ENCODE measurements around the gene BASP1.
"Not testable (repeated sequence)": the region's sequence is repeated elsewhere in the genome, so short reads cannot be mapped to it uniquely, and the experiment has no call there.

BASP1 gene

GRCh38 chr5:17232405-17232804 lies 15.0 kb downstream of the BASP1 start:
- DNase-seq (ENCODE audit: low read depth in 1 of 2, low spot score in 1 of 2): no peak
- in situ Hi-C loops (cut with HindIII; ENCODE audit: low pct_unique_long_range_greater_than_20kb, low sequenced_read_pairs): no loop called here
- TF ChIP-seq JUND (IDR thresholded peaks at IDR 0.05; ENCODE audit: low read depth): no peak

GRCh38 chr5:17233488-17233887 lies 16.1 kb downstream of the BASP1 start:
- DNase-seq (ENCODE audit: low read depth in 1 of 2, low spot score in 1 of 2): no peak
- no peak for TF ChIP-seq JUND (IDR thresholded peaks at IDR 0.05; ENCODE audit: low read depth)
- in situ Hi-C loops (cut with HindIII; ENCODE audit: low pct_unique_long_range_greater_than_20kb, low sequenced_read_pairs): no loop called here

DNA sequence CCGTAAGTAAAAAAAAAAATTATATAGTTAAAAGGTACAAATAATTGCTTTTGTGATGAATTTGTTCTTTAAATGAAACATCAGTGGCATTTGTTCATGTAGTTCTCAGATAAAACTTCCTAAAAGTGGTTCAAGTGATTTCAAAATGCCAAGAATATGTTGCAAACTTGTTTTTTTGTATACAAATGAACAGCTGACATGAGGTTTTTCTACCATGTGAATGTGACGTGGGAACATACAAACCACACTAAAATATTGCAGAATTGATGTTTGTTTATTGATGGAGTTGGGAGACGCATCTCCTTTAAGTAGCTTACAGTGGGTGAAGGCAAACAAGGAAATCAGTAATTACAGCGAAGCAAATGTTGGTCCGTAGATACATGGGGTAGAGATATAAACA lies 16.9 kb downstream of the BASP1 start:
- DNase-seq (ENCODE audit: low read depth in 1 of 2, low spot score in 1 of 2): no peak
- in situ Hi-C loops (cut with HindIII; ENCODE audit: low pct_unique_long_range_greater_than_20kb, low sequenced_read_pairs): no loop called here
- TF ChIP-seq JUND (IDR thresholded peaks at IDR 0.05; ENCODE audit: low read depth): no peak

DNA sequence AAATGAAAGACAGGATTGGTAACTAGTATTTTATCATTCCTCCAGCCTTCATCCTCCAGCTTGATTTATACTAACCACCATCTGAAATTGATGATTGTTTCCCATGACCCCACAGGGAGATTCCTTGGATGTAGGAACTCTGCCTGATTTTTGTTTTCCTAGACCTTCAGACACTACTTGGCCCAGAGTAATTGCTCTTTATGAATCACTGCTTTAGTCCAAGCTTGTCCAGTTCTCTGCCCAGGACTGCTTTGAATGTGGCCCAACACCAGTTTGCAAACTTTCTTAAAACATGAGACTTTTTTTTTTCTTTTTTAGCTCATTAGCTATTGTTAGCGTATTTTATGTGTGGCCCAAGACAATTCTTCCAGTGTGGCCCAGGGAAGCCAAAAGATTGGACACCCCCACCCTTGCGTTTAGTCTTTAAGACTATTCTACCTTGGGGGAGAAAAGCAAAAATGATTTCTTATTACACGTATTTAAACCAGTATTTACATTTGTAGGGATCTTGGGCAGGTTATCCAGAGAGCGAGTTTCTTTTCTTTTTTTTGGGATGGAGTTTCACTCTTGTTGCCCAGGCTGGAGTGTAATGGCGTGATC lies 18.4 kb downstream of the BASP1 start:
- no peak for TF ChIP-seq JUND (IDR thresholded peaks at IDR 0.05; ENCODE audit: low read depth)
- no peak for DNase-seq (ENCODE audit: low read depth in 1 of 2, low spot score in 1 of 2)
- in situ Hi-C loops (cut with HindIII; ENCODE audit: low pct_unique_long_range_greater_than_20kb, low sequenced_read_pairs): no loop called here

DNA sequence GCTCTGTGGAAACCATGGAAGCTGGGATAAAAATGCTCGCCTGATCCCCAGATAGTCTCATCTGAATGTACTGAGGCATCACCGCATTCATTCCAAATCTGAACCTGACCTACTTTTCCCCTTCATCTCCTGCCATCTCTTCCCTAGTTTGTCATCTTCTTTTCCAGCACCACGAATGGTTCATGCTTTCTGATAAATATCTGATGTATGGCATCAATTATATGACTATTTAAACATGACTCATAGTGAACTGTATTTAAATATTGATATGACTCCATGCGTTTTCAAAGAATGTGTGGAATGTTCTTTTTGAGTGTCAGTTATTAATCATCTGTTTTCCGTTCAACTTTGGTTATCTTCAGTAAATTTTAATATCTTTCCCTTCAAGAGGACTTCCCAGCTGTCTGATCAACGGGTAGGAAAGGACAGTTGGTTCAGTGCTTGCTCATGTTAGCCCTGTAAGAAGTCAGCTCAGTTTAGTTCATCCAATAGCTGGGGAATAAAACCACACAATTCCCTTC lies 21.1 kb downstream of the BASP1 start:
- DNase-seq (ENCODE audit: low read depth in 1 of 2, low spot score in 1 of 2): no peak
- in situ Hi-C loops (cut with HindIII; ENCODE audit: low pct_unique_long_range_greater_than_20kb, low sequenced_read_pairs): no loop called here
- no peak for TF ChIP-seq JUND (IDR thresholded peaks at IDR 0.05; ENCODE audit: low read depth)

- TF ChIP-seq JUND (IDR thresholded peaks at IDR 0.05; ENCODE audit: low read depth): no peak
- in situ Hi-C loops (cut with HindIII; ENCODE audit: low pct_unique_long_range_greater_than_20kb, low sequenced_read_pairs): no loop called here
- DNase-seq (ENCODE audit: low read depth in 1 of 2, low spot score in 1 of 2): no peak
Observed at GRCh38 chr5:17239953-17240352, 22.5 kb downstream of the BASP1 start.

GRCh38 chr5:17240487-17240886 lies 23.1 kb downstream of the BASP1 start:
- no peak for DNase-seq (ENCODE audit: low read depth in 1 of 2, low spot score in 1 of 2)
- TF ChIP-seq JUND (IDR thresholded peaks at IDR 0.05; ENCODE audit: low read depth): no peak
- in situ Hi-C loops (cut with HindIII; ENCODE audit: low pct_unique_long_range_greater_than_20kb, low sequenced_read_pairs): no loop called here

DNA sequence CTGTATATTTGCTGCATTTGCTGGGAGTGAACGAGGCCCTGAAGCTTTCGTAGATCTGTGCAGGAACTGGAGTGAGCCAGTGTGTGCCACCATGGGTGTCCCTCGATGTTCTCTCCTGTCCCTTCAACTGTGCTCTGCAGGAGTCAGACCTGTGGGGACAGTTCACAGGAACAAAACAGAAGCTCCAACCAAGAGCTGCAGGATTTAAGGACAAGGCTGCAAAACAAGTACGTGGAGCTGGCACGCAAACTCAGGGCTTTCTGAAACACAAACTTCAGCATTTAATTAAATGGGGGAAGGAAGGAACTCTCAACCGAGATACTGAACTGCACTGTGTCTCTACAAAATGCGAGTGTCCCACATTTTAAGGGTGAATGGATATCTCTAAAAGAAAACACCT lies 24.2 kb downstream of the BASP1 start:
- DNase-seq (ENCODE audit: low read depth in 1 of 2, low spot score in 1 of 2): no peak
- TF ChIP-seq JUND (IDR thresholded peaks at IDR 0.05; ENCODE audit: low read depth): no peak
- in situ Hi-C loops (cut with HindIII; ENCODE audit: low pct_unique_long_range_greater_than_20kb, low sequenced_read_pairs): no loop called here

- DNase-seq (ENCODE audit: low read depth in 1 of 2, low spot score in 1 of 2): no peak
- in situ Hi-C loops (cut with HindIII; ENCODE audit: low pct_unique_long_range_greater_than_20kb, low sequenced_read_pairs): no loop called here
- TF ChIP-seq JUND (IDR thresholded peaks at IDR 0.05; ENCODE audit: low read depth): no peak
Observed at GRCh38 chr5:17243287-17244063, 26.0 kb downstream of the BASP1 start.

DNA sequence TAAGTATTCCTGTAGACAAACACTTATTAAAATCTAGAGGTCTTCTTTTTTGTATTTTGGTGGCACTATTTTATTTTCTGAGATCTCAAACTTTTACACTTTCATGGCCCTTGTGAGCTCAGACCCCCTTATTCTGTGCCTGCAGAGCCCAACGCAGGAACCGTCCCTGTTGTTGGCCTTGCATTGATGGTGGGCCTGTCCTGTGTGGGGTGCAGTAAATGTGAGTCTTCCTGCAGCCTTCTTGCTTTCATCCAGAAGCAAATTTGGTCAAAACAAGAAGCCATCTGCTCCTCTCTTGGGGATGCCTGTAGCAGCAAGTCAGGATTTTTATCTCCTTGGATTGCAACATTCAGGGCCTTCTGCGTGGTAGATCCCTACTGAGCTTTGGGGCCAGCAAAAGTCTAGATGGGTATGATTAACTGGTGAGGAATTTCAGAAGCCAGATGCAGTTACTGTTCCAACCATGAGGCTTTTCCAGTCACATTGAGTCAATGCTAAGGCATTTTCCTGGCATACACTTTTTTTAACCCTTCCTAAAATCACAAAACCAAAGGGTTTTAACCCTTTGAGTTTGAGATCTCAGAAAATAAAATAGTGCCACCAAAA lies 31.7 kb downstream of the BASP1 start:
- no peak for DNase-seq (ENCODE audit: low read depth in 1 of 2, low spot score in 1 of 2)
- no peak for TF ChIP-seq JUND (IDR thresholded peaks at IDR 0.05; ENCODE audit: low read depth)
- in situ Hi-C loops (cut with HindIII; ENCODE audit: low pct_unique_long_range_greater_than_20kb, low sequenced_read_pairs): no loop called here

GRCh38 chr5:17249841-17250240 lies 32.4 kb downstream of the BASP1 start:
- DNase-seq (ENCODE audit: low read depth in 1 of 2, low spot score in 1 of 2); in situ Hi-C loops (cut with HindIII; ENCODE audit: low pct_unique_long_range_greater_than_20kb, low sequenced_read_pairs): not testable (repeated sequence)

DNA sequence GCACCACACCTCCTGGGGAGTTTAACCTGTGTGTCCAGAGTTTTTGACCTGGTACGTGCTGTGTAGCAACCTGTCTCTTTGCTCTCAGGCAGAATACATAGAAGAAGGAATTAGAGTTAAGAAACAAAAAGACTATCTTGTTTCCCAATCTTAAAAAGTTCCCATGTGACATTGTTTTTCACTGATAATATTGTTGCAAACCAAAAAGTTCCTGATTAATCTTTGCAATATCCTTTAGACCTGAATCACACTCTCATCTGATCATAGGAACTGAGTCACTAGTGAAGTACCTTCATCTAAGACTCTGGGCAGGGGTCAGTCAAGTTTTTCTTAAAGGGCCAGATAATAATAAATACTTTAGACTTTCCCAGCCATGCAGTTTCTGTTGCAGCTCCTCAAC lies 35.1 kb downstream of the BASP1 start:
- no peak for DNase-seq (ENCODE audit: low read depth in 1 of 2, low spot score in 1 of 2)

GRCh38 chr5:17255471-17256021 lies 38.1 kb downstream of the BASP1 start:
- no peak for DNase-seq (ENCODE audit: low read depth in 1 of 2, low spot score in 1 of 2)
- in situ Hi-C loops (cut with HindIII; ENCODE audit: low pct_unique_long_range_greater_than_20kb, low sequenced_read_pairs): no loop called here
- TF ChIP-seq JUND (IDR thresholded peaks at IDR 0.05; ENCODE audit: low read depth): no peak

More for the DNA sequence above, 35.1 kb downstream of the BASP1 start:
- in situ Hi-C loops (cut with HindIII; ENCODE audit: low pct_unique_long_range_greater_than_20kb, low sequenced_read_pairs): no loop called here
- no peak for TF ChIP-seq JUND (IDR thresholded peaks at IDR 0.05; ENCODE audit: low read depth)

All from T47D (cell line).